ENCODE measurements around the gene GPR75. TPM values are rescaled to one million over a fixed set of nuclear protein-coding genes. Genes with fewer than 3 reads are reported as not detected.

Gene GPR75
- total and polyA plus RNA-seq, 2 of the 8 experiments (the other 6 are each of a cell fraction or from before 2014, with no cell fraction given) = 3.5 to 4.3 TPM

DNA sequence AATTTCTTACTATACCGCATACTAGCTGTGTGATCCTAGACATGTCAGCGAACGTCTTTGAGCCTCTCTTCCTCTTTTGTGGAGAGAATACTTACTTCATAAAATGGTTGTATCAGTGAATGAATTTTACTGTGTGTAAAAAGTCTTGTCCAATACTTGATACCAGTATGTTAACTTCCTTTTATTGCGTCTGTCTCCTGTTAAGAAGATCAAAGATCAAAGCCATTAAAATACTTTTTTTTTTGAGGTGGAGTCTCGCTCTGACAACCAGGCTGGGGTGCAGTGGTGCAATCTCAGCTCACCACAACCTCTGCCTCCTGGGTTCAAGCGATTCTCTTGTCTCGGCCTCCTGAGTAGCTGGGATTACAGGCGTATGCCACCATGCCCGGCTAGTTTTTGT, 39.7 kb downstream of the GPR75 start (continued):
- TF ChIP-seq, protein P1, sequence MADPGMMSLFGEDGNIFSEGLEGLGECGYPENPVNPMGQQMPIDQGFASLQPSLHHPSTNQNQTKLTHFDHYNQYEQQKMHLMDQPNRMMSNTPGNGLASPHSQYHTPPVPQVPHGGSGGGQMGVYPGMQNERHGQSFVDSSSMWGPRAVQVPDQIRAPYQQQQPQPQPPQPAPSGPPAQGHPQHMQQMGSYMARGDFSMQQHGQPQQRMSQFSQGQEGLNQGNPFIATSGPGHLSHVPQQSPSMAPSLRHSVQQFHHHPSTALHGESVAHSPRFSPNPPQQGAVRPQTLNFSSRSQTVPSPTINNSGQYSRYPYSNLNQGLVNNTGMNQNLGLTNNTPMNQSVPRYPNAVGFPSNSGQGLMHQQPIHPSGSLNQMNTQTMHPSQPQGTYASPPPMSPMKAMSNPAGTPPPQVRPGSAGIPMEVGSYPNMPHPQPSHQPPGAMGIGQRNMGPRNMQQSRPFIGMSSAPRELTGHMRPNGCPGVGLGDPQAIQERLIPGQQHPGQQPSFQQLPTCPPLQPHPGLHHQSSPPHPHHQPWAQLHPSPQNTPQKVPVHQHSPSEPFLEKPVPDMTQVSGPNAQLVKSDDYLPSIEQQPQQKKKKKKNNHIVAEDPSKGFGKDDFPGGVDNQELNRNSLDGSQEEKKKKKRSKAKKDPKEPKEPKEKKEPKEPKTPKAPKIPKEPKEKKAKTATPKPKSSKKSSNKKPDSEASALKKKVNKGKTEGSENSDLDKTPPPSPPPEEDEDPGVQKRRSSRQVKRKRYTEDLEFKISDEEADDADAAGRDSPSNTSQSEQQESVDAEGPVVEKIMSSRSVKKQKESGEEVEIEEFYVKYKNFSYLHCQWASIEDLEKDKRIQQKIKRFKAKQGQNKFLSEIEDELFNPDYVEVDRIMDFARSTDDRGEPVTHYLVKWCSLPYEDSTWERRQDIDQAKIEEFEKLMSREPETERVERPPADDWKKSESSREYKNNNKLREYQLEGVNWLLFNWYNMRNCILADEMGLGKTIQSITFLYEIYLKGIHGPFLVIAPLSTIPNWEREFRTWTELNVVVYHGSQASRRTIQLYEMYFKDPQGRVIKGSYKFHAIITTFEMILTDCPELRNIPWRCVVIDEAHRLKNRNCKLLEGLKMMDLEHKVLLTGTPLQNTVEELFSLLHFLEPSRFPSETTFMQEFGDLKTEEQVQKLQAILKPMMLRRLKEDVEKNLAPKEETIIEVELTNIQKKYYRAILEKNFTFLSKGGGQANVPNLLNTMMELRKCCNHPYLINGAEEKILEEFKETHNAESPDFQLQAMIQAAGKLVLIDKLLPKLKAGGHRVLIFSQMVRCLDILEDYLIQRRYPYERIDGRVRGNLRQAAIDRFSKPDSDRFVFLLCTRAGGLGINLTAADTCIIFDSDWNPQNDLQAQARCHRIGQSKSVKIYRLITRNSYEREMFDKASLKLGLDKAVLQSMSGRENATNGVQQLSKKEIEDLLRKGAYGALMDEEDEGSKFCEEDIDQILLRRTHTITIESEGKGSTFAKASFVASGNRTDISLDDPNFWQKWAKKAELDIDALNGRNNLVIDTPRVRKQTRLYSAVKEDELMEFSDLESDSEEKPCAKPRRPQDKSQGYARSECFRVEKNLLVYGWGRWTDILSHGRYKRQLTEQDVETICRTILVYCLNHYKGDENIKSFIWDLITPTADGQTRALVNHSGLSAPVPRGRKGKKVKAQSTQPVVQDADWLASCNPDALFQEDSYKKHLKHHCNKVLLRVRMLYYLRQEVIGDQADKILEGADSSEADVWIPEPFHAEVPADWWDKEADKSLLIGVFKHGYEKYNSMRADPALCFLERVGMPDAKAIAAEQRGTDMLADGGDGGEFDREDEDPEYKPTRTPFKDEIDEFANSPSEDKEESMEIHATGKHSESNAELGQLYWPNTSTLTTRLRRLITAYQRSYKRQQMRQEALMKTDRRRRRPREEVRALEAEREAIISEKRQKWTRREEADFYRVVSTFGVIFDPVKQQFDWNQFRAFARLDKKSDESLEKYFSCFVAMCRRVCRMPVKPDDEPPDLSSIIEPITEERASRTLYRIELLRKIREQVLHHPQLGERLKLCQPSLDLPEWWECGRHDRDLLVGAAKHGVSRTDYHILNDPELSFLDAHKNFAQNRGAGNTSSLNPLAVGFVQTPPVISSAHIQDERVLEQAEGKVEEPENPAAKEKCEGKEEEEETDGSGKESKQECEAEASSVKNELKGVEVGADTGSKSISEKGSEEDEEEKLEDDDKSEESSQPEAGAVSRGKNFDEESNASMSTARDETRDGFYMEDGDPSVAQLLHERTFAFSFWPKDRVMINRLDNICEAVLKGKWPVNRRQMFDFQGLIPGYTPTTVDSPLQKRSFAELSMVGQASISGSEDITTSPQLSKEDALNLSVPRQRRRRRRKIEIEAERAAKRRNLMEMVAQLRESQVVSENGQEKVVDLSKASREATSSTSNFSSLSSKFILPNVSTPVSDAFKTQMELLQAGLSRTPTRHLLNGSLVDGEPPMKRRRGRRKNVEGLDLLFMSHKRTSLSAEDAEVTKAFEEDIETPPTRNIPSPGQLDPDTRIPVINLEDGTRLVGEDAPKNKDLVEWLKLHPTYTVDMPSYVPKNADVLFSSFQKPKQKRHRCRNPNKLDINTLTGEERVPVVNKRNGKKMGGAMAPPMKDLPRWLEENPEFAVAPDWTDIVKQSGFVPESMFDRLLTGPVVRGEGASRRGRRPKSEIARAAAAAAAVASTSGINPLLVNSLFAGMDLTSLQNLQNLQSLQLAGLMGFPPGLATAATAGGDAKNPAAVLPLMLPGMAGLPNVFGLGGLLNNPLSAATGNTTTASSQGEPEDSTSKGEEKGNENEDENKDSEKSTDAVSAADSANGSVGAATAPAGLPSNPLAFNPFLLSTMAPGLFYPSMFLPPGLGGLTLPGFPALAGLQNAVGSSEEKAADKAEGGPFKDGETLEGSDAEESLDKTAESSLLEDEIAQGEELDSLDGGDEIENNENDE (IDR thresholded peaks at IDR 0.05; ENCODE audit: insufficient replicate concordance, low read length) = no peak
- no peak for TF ChIP-seq ATF2 (IDR thresholded peaks at IDR 0.05; ENCODE audit: low read length)
- TF ChIP-seq FOSL1 (IDR thresholded peaks at IDR 0.05; ENCODE audit: insufficient read depth, low read depth, low read length) = no peak
- no peak for TF ChIP-seq CBX5 (IDR thresholded peaks at IDR 0.05; ENCODE audit: low read depth, low read length)
- TF ChIP-seq, protein P2, sequence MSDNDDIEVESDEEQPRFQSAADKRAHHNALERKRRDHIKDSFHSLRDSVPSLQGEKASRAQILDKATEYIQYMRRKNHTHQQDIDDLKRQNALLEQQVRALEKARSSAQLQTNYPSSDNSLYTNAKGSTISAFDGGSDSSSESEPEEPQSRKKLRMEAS (IDR thresholded peaks at IDR 0.05) = no peak
- no peak for TF ChIP-seq BACH1 (IDR thresholded peaks at IDR 0.05; ENCODE audit: low read length)
- no peak for TF ChIP-seq SIX5 (IDR thresholded peaks at IDR 0.05; ENCODE audit: low read depth, low read length)
- TF ChIP-seq RXRA (IDR thresholded peaks at IDR 0.05; ENCODE audit: insufficient read depth, low read depth, low read length) = no peak
- no peak for TF ChIP-seq SP2 (IDR thresholded peaks at IDR 0.05; ENCODE audit: low read length)
- no peak for TF ChIP-seq SP1 (IDR thresholded peaks at IDR 0.05; ENCODE audit: low read depth, low read length)
- no peak for TF ChIP-seq KDM4A (IDR thresholded peaks at IDR 0.05; ENCODE audit: low read depth, low read length, severe bottlenecking)

Data from H1 (cell line).